HG03571 (cell line): Measurements from ENCODE around the gene HNRNPF.
"Not testable (repeated sequence)": the region's sequence is repeated elsewhere in the genome, so short reads cannot be mapped to it uniquely, and the experiment has no call there.

Experiments
- ATAC-seq: cut with Tn5 transposase; IDR thresholded peaks from one replicate; pipeline ENCODE4 v1.9.1; 2021; ENCODE audit not compliant: unreplicated experiment

The HNRNPF gene

DNA sequence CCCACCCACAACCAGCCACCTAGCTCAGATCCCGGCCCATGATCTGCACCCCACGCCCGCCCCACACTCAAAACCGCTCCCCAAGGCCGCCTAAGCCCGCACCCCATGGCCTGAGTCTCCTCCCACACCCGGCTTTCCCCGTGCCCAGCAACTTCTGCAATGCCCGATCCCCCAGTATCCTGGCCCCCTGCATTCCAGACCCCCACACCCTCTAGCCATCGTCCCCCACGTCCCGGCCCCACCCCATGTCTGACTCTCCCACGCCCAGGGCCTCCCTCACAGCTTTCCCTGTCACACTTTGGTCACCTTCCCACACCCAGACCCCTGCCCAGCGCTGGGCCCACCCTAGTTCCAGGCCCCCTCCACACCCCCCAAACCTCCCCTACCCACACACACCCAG lies 57.7 kb downstream of the HNRNPF start:
- no peak for ATAC-seq

DNA sequence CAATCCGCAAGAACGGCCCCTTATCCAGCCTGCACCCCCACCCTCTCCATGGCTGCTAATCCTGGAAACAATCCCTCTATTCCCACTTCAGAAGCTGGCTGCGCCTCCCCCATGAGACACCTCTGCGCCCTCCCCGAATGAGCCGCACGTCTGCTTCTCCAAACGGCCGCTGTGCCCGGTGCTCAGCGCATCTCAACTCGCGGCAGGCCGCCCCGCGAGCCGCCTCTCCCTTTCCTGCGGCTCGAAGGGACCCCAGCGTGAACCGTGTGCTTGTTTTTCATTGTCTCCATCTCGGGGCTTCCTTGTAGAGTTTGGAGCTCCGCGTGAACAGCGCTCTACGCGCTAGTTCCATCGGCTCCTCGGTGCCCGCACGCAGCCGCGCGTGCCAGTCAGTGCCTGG lies 58.3 kb downstream of the HNRNPF start:
- ATAC-seq: no peak

DNA sequence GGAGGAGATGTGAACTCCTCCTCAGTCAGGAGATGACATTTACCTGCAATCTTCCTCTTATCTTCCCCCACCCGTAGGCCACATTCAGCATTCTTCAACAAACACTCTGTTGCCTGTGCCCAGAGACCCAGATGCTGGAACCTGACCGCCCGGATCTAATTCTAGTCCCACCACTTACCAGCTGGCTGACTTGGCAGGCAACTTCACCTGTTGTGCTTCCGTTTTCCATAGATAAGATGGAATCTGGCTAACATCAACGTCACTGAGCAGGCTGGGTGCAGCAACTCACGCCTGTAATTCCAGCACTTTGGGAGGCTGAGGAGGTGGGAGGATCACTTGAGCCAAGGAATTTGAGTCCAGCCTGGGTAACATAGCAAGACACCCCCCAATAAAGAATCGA lies 58.8 kb downstream of the HNRNPF start:
- ATAC-seq: no peak

DNA sequence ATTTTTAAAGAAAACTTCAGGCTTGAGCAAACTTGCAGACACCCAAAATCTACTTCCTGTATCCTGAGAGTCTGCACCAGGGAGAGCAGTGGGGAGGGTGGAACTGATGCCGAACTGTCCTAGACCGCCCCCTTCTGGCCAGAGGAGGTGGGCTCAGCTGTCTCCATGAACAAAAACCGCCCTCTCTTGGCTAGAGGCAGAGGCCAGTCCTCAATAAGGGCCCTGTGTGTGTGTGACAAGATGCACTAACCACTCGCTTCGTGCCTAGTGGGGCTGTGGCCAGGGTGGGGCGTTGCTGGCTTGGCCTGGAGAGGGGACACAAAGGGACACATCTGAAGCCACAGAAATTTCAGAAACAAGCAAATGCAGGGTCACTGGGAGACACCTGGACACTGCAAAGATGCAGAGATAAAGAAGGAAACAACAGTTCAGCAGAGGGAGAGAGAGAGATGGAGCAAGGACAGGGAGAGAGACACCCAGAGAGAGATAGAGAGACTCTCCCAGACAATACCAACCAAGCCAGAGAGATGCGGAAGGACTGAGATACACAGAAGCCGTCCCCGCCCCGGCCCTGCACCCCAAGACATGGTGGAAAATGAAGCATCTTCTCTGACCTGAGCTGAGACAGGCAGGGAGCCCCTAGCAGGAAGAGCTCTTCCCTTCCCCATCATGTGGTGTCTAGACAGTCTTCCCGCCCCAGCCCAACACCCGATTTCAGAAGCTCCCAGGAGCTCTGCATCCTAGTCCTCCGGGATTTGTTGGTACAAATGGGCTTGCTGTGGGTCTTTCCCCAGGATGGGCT lies 60.3 kb downstream of the HNRNPF start:
- ATAC-seq: peak; percentile 97

DNA sequence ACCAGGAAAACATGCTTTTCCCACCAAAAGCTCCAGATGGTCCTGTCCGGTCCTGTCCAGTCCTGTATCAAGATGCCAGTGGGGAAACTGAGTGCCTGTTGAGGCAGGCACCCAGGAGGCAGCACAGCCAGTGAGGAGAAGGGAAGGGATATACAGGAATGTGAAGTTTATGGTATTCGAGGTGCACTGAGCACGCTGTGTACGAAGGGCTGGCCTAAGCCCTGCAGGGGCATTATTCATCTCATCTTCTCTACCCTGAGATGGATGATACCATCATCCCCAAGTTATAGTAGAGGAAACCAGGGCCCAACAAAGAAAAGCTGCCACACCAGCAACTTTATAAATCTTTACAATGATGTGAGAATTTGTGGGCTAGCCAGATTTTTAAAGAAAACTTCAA lies 61.0 kb downstream of the HNRNPF start:
- no peak for ATAC-seq

DNA sequence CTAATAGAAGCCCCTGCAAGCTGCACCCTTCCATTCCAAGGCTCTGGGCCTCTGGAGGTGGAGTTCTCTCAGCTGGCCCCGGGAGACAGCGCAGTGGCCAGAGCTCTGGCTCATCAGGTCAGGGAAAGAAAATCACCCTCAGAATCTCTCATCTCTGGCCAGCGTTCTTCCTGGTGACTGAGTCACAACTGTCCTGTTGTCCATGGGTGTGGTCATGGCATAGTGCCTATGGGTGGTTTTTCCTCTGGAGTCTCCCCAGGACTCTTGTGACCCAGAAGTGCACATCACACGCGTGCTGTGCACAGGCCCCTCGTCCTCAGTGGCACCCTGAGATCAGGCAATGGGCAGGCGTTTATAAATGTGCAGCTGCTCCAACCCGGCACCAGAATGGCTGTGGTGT lies 64.9 kb downstream of the HNRNPF start:
- ATAC-seq: no peak

DNA sequence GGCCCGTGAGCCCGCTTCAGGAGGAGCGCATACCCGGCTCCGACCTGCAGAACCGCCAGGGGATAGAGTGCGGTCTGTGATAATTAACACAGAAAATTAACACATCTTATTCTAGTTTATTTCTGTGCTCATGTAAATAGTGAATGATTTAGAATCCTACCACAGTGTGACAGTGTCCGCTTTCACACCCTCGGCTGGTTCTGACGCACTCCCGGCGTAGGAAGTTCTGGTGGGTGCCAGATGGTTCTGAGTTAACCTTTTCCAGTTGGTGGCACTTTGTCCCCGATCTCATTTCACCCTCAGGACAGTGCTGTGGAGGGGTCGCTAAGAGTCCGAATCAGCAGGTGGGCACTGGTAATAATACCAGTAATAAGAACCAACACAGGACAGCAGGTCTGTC lies 65.9 kb downstream of the HNRNPF start:
- no peak for ATAC-seq

DNA sequence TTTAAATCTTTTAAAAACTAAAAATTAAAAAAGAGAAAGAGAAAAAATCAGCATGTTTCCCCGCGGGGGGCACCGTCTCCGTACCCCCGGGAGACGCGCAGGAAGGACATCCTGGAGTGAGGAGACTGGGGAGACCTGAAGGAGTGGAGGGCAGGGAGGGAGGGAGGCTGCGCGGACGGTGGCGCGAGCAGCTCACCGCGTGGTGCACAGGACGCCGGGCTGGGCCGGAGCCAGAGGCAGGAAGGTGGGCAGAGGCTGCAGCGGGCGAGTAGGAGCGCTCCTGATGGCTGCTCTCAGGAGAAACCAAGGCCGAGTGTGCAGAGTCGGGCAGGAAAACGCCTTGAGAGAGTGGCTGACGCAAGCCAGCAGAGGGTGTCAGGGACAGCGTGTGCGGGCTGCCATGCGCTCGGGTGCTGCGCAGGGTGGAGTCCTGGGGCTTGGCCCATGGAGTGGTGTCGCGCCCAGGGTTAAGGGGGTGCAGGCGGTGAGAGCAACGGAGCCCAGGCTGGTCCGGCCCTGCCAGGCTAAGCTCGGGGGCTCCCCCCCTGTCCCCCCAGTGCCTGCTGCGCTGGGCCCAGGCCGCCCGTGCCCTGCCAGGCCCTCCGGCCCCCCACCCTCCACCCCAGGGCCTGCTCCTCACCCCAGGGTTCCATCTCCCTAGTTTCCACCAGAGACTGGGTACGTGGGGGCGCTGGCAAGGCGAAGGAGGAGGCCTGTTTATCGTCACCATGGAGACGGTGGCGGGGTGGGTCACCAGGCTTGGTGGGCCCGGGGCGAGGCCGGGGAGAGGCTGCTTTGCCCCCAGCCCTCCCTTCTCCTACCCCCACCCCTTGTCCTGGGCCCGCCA lies 66.5 kb downstream of the HNRNPF start:
- ATAC-seq: no peak

DNA sequence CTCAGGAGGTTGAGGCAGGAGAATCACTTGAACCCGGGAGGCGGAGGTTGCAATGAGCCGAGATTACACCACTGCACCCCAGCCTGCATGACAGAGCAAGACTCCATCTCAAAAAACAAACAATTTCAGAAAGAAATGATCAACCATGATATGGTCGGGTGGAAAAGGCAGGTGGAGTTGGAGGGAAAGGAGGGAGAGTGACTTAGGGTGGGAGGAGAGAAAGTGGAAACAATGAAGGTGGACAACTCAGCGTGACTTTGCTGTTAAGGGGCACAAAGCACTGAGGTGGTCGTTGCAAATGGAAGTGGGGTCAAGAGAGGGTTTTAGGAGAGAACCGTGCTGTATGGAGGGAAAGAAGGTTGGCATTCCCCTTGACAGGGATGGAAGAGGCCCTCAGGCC lies 67.5 kb downstream of the HNRNPF start:
- ATAC-seq: no peak

DNA sequence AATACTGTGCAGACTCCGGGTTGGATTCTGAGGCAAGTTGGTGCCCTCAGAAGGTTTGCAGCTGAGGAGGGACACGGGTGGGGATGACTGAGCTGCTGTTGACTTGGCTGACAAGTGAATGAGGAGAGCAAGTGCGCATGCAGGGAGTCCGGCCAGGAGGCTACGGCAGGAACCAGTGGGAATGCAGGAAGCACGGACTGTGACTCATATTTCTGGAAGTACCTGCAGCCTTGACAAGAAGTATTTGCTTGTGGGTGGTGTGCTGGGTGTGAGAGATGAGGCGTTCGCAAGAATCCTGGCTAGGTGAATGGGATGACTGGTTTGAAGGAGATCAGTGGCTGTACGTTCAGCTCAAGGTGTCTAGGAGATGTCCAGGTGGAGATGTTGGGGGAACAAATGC lies 68.4 kb downstream of the HNRNPF start:
- no peak for ATAC-seq

DNA sequence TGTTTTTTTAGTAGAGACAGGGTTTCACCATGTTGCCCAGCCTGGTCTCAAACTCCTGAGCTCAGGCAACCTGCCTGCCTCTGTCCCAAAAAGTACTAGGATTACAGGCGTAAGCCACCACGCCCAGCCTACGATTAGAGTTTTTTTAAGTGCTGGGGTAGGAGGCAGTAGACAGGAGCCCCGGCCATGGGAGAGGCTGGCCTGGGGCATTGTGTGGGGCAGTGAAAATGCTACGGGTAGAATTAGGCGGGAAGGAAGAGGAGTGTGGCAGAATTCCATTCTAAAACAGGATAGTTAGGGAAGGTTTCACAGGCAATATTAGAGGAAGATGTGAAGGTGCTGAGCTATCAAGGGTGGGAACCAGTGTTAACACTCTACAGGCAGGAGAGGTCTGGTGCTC lies 68.9 kb downstream of the HNRNPF start:
- ATAC-seq: no peak

DNA sequence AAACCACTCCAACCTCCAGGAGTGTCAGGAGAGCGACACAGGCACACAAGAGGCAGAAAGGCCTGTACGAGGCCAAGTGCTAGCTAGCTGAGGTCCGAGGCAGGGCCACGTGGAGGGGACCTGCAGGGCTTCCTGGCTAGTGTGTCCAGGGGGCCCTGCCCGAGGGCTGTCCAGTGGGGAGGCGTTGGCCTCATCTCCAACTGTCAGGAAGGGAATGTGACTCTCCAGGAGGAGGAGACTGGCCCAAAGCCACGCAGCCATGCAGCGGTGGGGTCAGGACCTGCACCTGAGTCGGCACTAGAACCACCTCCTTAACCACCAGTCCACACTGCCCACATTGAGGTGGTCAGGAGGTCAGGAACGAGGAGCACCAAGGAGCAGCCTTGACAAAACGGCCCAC lies 69.8 kb downstream of the HNRNPF start:
- no peak for ATAC-seq

DNA sequence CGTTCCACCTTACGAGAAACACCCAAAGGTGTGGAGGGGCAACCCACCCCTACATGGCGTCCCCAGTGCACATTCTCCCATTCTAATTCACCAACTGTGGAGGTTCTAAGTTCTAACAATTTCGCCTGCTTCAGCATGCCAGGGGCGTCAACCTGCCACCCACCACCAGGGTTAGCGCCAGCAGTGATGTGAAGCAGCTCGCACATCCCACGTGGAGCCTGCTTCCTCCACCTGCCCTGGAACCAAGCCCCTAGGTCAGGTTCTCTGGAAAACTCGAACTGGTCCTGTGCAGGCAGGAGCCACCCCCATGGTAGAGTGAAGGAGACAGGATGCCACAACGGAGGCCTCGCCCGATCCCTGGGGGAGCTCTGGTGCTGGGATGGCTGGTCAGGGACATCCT lies 70.9 kb downstream of the HNRNPF start:
- no peak for ATAC-seq

DNA sequence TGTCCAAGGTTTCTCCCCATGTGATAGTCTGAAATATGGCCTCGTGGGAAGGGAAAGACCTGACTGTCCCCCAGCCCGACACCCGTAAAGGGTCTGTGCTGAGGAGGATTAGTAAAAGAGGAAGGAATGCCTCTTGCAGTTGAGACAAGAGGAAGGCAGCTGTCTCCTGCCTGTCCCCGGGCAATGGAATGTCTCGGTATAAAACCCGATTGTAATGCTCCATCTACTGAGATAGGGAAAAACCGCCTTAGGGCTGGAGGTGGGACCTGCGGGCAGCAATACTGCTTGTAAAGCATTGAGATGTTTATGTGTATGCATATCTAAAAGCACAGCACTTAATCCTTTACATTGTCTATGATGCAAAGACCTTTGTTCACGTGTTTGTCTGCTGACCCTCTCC lies 71.5 kb downstream of the HNRNPF start:
- not testable (repeated sequence) for ATAC-seq

DNA sequence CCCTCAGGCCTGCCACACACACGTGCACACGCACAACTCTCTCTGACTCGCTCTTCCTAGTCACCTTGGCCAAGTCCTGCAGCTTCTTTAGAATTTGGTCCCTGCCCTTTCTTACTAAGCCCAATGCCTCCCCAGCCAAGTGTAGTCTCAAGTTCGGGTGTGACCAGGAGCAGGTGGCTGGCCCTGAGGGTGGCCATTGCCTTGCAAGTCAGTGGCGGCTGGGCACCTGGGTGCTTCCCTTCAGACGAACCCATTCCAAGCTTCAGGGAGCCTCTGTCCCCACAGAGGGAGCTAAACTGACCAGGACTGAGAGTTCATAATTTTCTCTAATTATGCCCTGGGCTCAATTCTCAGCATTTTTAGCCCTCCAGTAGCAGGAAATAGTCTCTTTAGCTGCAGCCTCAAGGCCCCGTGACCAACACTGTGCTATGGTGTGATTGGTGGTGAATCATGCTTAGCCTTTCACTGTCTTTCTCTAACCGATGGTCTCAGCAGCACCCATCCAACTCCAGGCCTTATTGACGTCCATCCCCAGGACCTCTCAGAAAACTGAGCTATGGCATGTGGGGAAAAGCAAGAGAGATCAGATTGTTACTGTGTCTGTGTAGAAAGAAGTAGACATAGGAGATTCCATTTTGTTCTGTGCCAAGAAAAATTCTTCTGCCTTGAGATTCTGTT lies 72.2 kb downstream of the HNRNPF start:
- ATAC-seq: no peak

DNA sequence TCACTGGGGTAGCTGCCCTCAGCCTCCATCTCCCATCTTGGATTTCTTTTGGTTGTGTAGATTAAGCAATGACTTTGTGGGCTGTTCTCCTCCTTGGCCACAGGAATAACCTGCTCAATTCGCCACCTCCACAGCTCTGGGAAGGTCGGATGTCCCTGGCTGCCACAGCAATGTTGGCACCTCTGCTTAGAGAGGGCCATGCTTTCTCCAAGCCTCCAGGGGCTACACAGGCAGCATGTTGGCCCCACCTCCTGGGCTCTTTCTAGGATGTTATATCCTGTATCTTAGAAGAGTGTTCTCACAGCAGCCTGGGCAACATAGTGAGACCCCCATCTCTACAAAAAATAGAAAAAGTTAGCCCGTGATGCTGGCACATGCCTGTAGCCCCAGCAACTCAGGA lies 72.9 kb downstream of the HNRNPF start:
- ATAC-seq: no peak
